HG03196 (cell line): Measurements from ENCODE around the gene MNT.
"Not testable (repeated sequence)": the region's sequence is repeated elsewhere in the genome, so short reads cannot be mapped to it uniquely, and the experiment has no call there.

ENCODE experiments used
- ATAC-seq: cut with Tn5 transposase; IDR thresholded peaks from one replicate; pipeline ENCODE4 v1.9.1; 2021; ENCODE audit not compliant: unreplicated experiment

Gene MNT

GRCh38 chr17:2400877-2401425 is at the start of gene MNT:
Gene MNT (minus strand): TSS chr17:2401060. CDS start chr17:2400712, 348 bp downstream.
- ATAC-seq, result peak; percentile 26

- ATAC-seq, result no peak
These were observed 49.3 kb upstream of the MNT start for GRCh38 chr17:2450016-2450650.

GRCh38 chr17:2449486-2449885 is 48.6 kb upstream of the MNT start:
- ATAC-seq, result no peak

GRCh38 chr17:2447479-2447878 is 46.6 kb upstream of the MNT start:
- ATAC-seq, result not testable (repeated sequence)

- ATAC-seq, result no peak
These were observed 44.8 kb upstream of the MNT start for GRCh38 chr17:2445638-2446037.

GRCh38 chr17:2444382-2444781 is 43.5 kb upstream of the MNT start:
- no peak for ATAC-seq

- no peak for ATAC-seq
These were observed 41.3 kb upstream of the MNT start for GRCh38 chr17:2442166-2442565.

- no peak for ATAC-seq
These were observed 40.1 kb upstream of the MNT start for GRCh38 chr17:2440930-2441329.

- not testable (repeated sequence) for ATAC-seq
These were observed 39.1 kb upstream of the MNT start for GRCh38 chr17:2439997-2440396.

- no peak for ATAC-seq
These were observed 38.0 kb upstream of the MNT start for GRCh38 chr17:2438823-2439222.

- no peak for ATAC-seq
These were observed 35.6 kb upstream of the MNT start for GRCh38 chr17:2436316-2436905.

GRCh38 chr17:2435862-2436261 is 35.0 kb upstream of the MNT start:
- no peak for ATAC-seq

GRCh38 chr17:2435181-2435741 is 34.4 kb upstream of the MNT start:
- ATAC-seq, result no peak

GRCh38 chr17:2433696-2434095 is 32.8 kb upstream of the MNT start:
- no peak for ATAC-seq

- no peak for ATAC-seq
These were observed 27.1 kb upstream of the MNT start for GRCh38 chr17:2427910-2428309.

GRCh38 chr17:2427215-2427614 is 26.4 kb upstream of the MNT start:
- ATAC-seq, result no peak

- no peak for ATAC-seq
These were observed 22.4 kb upstream of the MNT start for GRCh38 chr17:2423271-2423670.

- ATAC-seq, result no peak
These were observed 20.7 kb upstream of the MNT start for GRCh38 chr17:2421315-2422147.

GRCh38 chr17:2420176-2420575 is 19.3 kb upstream of the MNT start:
- no peak for ATAC-seq

GRCh38 chr17:2419486-2419885 is 18.6 kb upstream of the MNT start:
- ATAC-seq, result no peak

GRCh38 chr17:2418572-2418971 is 17.7 kb upstream of the MNT start:
- no peak for ATAC-seq
